Stomach (tissue), 9 donors: ENCODE data around the gene BAIAP3. TPM values are rescaled to one million over a fixed set of nuclear protein-coding genes. Genes with fewer than 3 reads are reported as not detected.

Experiments used
- DNase-seq, 2 donors: peaks; one replicate each; pipeline versions ENCODE4 v3.0.0 to v3.0.0-alpha.2; 2013 to 2019
- H3K27ac ChIP-seq, 5 donors: fragments of 200-600 bp in 4 of 5; sonication (generic) in 4 of 5; one replicate each; pipeline ENCODE4 v1.5.1; 2013 to 2019; ENCODE audit warnings: mild to moderate bottlenecking in 1 of 5, moderate library complexity in 1 of 5
- H3K27me3 ChIP-seq, 3 donors: fragments of 200-600 bp; sonication (generic); one replicate each; pipeline ENCODE4 v1.5.1; 2017 to 2019; ENCODE audit warnings: mixed run types in 1 of 3
- H3K36me3 ChIP-seq, 4 donors: fragments of 200-600 bp; sonication (generic); 1 replicate in 3 of 4; 2 replicates in 1 of 4; pipeline ENCODE4 v1.5.1; 2016 to 2019
- H3K4me1 ChIP-seq, 4 donors: fragments of 200-600 bp; sonication (generic); one replicate each; pipeline ENCODE4 v1.5.1; 2016 to 2019
- H3K4me3 ChIP-seq, 4 donors: fragments of 200-600 bp; sonication (generic) in 3 of 4; one replicate each; pipeline ENCODE4 v1.5.1; 2016 to 2019; ENCODE audit warnings: mild to moderate bottlenecking in 1 of 4
- H3K9me3 ChIP-seq, 4 donors: fragments of 200-600 bp; sonication (generic); one replicate each; pipeline ENCODE4 v1.5.1; 2016 to 2019
- CTCF ChIP-seq, 7 experiments: fragments of 450-650 bp in 4 of 7; fragments of 200-600 bp in 3 of 7; sonication (generic) in 3 of 7; IDR thresholded peaks; one replicate each; pipeline ENCODE4 v1.5.1; 2016 to 2019; ENCODE audit warnings: antibody characterized with exemption in 7 of 7, control low read depth in 2 of 7, mild to moderate bottlenecking in 1 of 7
- EP300 ChIP-seq: sonication (generic); formaldehyde crosslinking; IDR thresholded peaks from one replicate; pipeline ENCODE4 v1.6.1; 2017; ENCODE audit warnings: antibody characterized with exemption
- POLR2A ChIP-seq, 4 donors: fragments of 450-650 bp; IDR thresholded peaks; one replicate each; pipeline ENCODE4 v1.6.1; 2016; ENCODE audit warnings: antibody characterized with exemption in 4 of 4, control low read depth in 2 of 4, mild to moderate bottlenecking in 1 of 4, moderate library complexity in 1 of 4
- POLR2AphosphoS5 ChIP-seq, 3 donors: sonication (generic); formaldehyde crosslinking; IDR thresholded peaks; one replicate each; pipeline ENCODE4 v1.6.1; 2016; ENCODE audit warnings: antibody characterized with exemption in 3 of 3
- WGBS, 5 donors: extraction: QIAGEN DNeasy Blood & Tissue Kit in 3 of 5; methylation state at CpG; one replicate each; pipeline versions ENCODE4 v1.1.5 to v1.1.7; 2013 to 2018; 5-methylcytosine and 5-hydroxymethylcytosine counted together
- intact Hi-C: fragments of 100-400 bp; cut with DNase I; formaldehyde crosslinking; loops from one replicate; pipeline ENCODE4 v1.15.1; 2023; ENCODE audit warnings: low total_unique reads
- polyA plus RNA-seq, 3 donors: library from polyadenylated mRNA; stranded (reverse); fragments of 200-250 nt; gene quantifications; one replicate each; pipeline ENCODE4 v1.2.3, GENCODE V29; 2013
- total RNA-seq, 5 donors: library from RNA; depleted of rRNA; stranded (reverse); fragments of >200 nt; gene quantifications; one replicate each; pipeline versions ENCODE4 v1.1.0 to v1.2.3, GENCODE V29; 2014 to 2016
- donor health status: healthy with polysubstance abuse.
- donor health status: Bipolar disorder and iron deficiency.
- donor health status: healthy.

Gene BAIAP3
- total and polyA plus RNA-seq, 8 donors: 1.5 to 94.7 (median 4.2) TPM

GRCh38 chr16:1393613-1394176, 60.2 kb downstream of the BAIAP3 start:
- Histone ChIP-seq H3K27me3 (no peaks in the 10 kb centered on the region), H3K27ac (no peak overlapping the region), H3K9me3 (no peaks in the 10 kb centered on the region), H3K4me1 (no peaks in the 10 kb centered on the region), H3K4me3 (no peak overlapping the region), H3K36me3 (peaks cover 63 to 93% (median 93%) of the 10 kb centered on the region in 4 donors)
- no peak for TF ChIP-seq CTCF (IDR thresholded peaks at IDR 0.05)
- TF ChIP-seq EP300: no peak
- TF ChIP-seq POLR2AphosphoS5 (IDR thresholded peaks at IDR 0.05): no peak
- TF ChIP-seq POLR2A (IDR thresholded peaks at IDR 0.05): no peak
- WGBS, 5 donors: 95 to 97% (median 96%) methylated on average over 11 to 21 of the region's 21 CpGs
- DNase-seq: no peak
- intact Hi-C loops: no loop called here

GRCh38 chr16:1394367-1394951, 61.0 kb downstream of the BAIAP3 start:
- WGBS, 5 donors: 86 to 93% (median 91%) methylated on average over 15 to 19 of the region's 19 CpGs
- Histone ChIP-seq H3K4me3 (no peak overlapping the region), H3K27me3 (no peaks in the 10 kb centered on the region), H3K4me1 (no peaks in the 10 kb centered on the region), H3K36me3 (peaks cover 67 to 93% (median 93%) of the 10 kb centered on the region in 4 donors), H3K27ac (no peak overlapping the region), H3K9me3 (no peaks in the 10 kb centered on the region)
- no peak for DNase-seq
- TF ChIP-seq POLR2AphosphoS5 (IDR thresholded peaks at IDR 0.05): no peak
- no peak for TF ChIP-seq CTCF (IDR thresholded peaks at IDR 0.05)
- TF ChIP-seq EP300: no peak
- no peak for TF ChIP-seq POLR2A (IDR thresholded peaks at IDR 0.05)
- intact Hi-C loops: no loop called here

GRCh38 chr16:1395444-1396031, 62.1 kb downstream of the BAIAP3 start:
- no peaks in the 10 kb centered on the region for H3K4me1 ChIP-seq
- intact Hi-C loops: no loop called here
- no peak for DNase-seq
- TF ChIP-seq EP300: no peak
- TF ChIP-seq CTCF (IDR thresholded peaks at IDR 0.05): no peak
- TF ChIP-seq POLR2AphosphoS5 (IDR thresholded peaks at IDR 0.05): no peak
- TF ChIP-seq POLR2A (IDR thresholded peaks at IDR 0.05): no peak
- H3K27ac ChIP-seq: no peak overlapping the region
- H3K27me3 ChIP-seq: no peaks in the 10 kb centered on the region
- 74 to 85% (median 79%) methylated on average over 14 to 22 of the region's 22 CpGs for WGBS, 5 donors
- peaks cover 66 to 93% (median 93%) of the 10 kb centered on the region in 4 donors for H3K36me3 ChIP-seq
- no peak overlapping the region for H3K4me3 ChIP-seq
- no peaks in the 10 kb centered on the region for H3K9me3 ChIP-seq

- Histone ChIP-seq H3K4me1 (no peaks in the 10 kb centered on the region), H3K27me3 (no peaks in the 10 kb centered on the region), H3K36me3 (peaks cover 70 to 93% (median 93%) of the 10 kb centered on the region in 4 donors), H3K9me3 (no peaks in the 10 kb centered on the region), H3K4me3 (no peak overlapping the region), H3K27ac (no peak overlapping the region)
- intact Hi-C loops: no loop called here
- 87 to 96% (median 94%) methylated on average over 19 to 21 of the region's 21 CpGs for WGBS, 5 donors
- no peak for DNase-seq
- TF ChIP-seq CTCF (IDR thresholded peaks at IDR 0.05): no peak
- TF ChIP-seq POLR2A (IDR thresholded peaks at IDR 0.05): no peak
- no peak for TF ChIP-seq POLR2AphosphoS5 (IDR thresholded peaks at IDR 0.05)
- TF ChIP-seq EP300: no peak
These were observed 64.3 kb downstream of the BAIAP3 start for GRCh38 chr16:1397779-1398178.
